ENCODE data around the gene OR10A7. TPM values are rescaled to one million over a fixed set of nuclear protein-coding genes. Genes with fewer than 3 reads are reported as not detected.

Gene OR10A7
- total and polyA plus RNA-seq, 12 donors: not detected

DNA sequence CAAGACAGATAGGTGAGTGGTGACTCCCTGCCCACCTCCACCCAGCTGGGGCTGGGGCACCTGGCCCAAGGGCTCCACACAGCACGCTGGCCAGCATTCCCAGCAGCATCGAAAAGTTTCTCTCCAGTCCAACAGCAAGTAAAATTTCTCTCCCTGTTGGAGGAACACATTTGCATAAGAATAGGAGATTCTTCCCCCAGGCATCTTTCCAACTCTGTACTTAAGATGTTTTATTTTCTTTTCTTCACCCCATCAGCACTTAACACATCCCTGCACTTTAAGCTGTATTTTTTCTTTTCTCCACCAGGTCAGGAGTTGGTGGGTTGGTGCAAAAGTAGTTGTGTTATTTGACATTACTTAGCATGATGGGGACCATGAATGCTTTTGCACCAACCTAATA, 47.4 kb upstream of the OR10A7 start:
- no peaks in the 10 kb centered on the region for H3K4me1 ChIP-seq (replicated peaks in 1 of 2)
- 75 to 96% (median 84%) methylated on average over 2 of the region's 2 CpGs for WGBS, 4 donors
- H3K27ac ChIP-seq: no peak overlapping the region
- DNase-seq: no peak
- H3K9me3 ChIP-seq (replicated peaks in 1 of 3): no peaks in the 10 kb centered on the region
- no peak overlapping the region for H3K4me3 ChIP-seq
- no peaks in the 10 kb centered on the region for H3K36me3 ChIP-seq (replicated peaks in 1 of 2)
- intact Hi-C loops (cut with DNase I): no loop called here
- H3K27me3 ChIP-seq: no peaks in the 10 kb centered on the region
- TF ChIP-seq, protein P1, sequence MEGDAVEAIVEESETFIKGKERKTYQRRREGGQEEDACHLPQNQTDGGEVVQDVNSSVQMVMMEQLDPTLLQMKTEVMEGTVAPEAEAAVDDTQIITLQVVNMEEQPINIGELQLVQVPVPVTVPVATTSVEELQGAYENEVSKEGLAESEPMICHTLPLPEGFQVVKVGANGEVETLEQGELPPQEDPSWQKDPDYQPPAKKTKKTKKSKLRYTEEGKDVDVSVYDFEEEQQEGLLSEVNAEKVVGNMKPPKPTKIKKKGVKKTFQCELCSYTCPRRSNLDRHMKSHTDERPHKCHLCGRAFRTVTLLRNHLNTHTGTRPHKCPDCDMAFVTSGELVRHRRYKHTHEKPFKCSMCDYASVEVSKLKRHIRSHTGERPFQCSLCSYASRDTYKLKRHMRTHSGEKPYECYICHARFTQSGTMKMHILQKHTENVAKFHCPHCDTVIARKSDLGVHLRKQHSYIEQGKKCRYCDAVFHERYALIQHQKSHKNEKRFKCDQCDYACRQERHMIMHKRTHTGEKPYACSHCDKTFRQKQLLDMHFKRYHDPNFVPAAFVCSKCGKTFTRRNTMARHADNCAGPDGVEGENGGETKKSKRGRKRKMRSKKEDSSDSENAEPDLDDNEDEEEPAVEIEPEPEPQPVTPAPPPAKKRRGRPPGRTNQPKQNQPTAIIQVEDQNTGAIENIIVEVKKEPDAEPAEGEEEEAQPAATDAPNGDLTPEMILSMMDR (IDR thresholded peaks at IDR 0.05): no peak
- TF ChIP-seq POLR2A (IDR thresholded peaks at IDR 0.05): no peak

DNA sequence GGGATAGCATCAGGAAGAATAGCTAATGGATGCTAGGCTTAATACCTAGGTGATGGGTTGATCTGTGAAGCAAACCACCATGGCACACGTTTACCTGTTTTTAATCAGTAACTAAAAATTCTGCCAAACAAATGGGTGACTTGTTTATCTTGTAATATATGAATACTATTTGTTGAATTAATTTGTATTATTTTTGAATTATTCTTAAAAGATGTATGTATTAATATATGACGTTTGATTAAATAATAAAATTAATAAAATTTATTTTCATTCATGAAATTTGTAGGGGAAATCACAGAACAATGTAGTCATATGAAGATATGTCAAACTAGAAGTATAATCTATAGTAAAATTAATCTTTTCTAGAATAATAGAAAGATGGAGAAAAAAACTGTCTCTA, 32.3 kb upstream of the OR10A7 start:
- no peak for DNase-seq
- H3K4me1 ChIP-seq (replicated peaks in 1 of 2): no peaks in the 10 kb centered on the region
- H3K9me3 ChIP-seq (replicated peaks in 1 of 3): no peaks in the 10 kb centered on the region
- no peaks in the 10 kb centered on the region for H3K36me3 ChIP-seq (replicated peaks in 1 of 2)
- intact Hi-C loops (cut with DNase I): no loop called here
- H3K27ac ChIP-seq: no peak overlapping the region
- no peaks in the 10 kb centered on the region for H3K27me3 ChIP-seq
- TF ChIP-seq, protein P1 (IDR thresholded peaks at IDR 0.05): no peak
- no peak for TF ChIP-seq POLR2A (IDR thresholded peaks at IDR 0.05)
- no peak overlapping the region for H3K4me3 ChIP-seq
- WGBS, 4 donors: 0 to 5% (median 3%) methylated on average over 2 of the region's 2 CpGs

DNA sequence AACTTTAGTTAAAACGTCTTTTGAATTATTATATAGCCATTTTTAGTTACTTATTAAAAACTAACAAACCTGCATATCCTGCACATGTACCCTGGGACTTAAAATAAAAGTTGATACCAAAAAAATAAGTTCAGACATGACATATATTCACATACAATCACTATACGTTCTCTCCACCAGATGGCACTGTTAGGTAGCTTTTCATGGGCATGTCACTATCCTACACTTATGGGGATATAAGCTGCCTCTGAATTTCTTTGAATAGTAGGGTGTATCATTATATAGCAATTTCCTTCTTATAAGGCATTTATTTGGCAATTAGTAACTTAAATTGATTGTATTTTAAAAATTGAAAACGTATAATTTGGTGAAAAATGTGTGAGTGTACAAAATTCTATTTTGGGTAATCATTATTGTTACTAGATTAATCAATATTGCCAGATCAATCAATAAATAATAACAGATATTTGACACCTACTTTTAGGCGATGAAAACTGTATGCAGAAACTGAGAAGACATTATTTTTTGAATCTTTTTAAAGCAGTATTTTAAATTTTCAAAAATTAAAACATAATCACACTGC, 31.8 kb upstream of the OR10A7 start:
- intact Hi-C loops (cut with DNase I): no loop called here

DNA sequence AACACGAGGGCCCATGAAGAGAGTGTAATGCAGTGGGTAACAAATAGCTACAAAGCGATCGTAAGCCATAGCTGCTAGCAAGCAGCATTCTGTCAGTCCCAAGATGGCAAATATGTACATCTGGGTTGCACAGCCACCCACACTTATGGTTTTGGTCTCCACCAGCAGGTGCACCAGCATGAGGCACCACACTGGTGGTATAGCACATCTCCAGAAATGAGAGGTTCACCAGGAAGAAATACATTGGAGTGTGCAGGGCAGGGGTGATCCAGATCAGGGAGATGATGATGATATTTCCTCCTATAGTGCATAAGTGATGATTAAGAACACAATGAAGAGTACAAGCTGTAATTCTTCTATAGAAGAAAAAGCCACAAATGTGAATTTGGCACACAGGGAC, 26.4 kb upstream of the OR10A7 start:
- 79 to 86% (median 83%) methylated on average over 3 of the region's 3 CpGs for WGBS, 4 donors
- Histone ChIP-seq H3K4me3 (no peak overlapping the region), H3K36me3 (replicated peaks in 1 of 2) (no peaks in the 10 kb centered on the region), H3K4me1 (replicated peaks in 1 of 2) (no peaks in the 10 kb centered on the region), H3K27ac (no peak overlapping the region), H3K27me3 (peaks cover 6% of the 10 kb centered on the region), H3K9me3 (replicated peaks in 1 of 3) (peaks cover 0 to 4% (median 0%) of the 10 kb centered on the region in 3 donors)
- no peak for TF ChIP-seq POLR2A (IDR thresholded peaks at IDR 0.05)
- TF ChIP-seq, protein P1 (IDR thresholded peaks at IDR 0.05): no peak
- no peak for DNase-seq
- intact Hi-C loops (cut with DNase I): loop anchor here (5.0 to 10.0 kb wide), 2 partner anchors 420 to 423 kb away; no protein-coding TSS in a partner anchor

More for the DNA sequence above, 31.8 kb upstream of the OR10A7 start:
- TF ChIP-seq, protein P1 (IDR thresholded peaks at IDR 0.05): peak; percentile 55 to 80 (median 68)
- TF ChIP-seq POLR2A (IDR thresholded peaks at IDR 0.05): no peak
- WGBS, 4 donors: 0 to 2% (median 1%) methylated on average over 4 of the region's 4 CpGs
- Histone ChIP-seq H3K4me3 (no peak overlapping the region), H3K27me3 (no peaks in the 10 kb centered on the region), H3K4me1 (replicated peaks in 1 of 2) (no peaks in the 10 kb centered on the region), H3K36me3 (replicated peaks in 1 of 2) (no peaks in the 10 kb centered on the region), H3K27ac (no peak overlapping the region), H3K9me3 (replicated peaks in 1 of 3) (no peaks in the 10 kb centered on the region)
- DNase-seq: peak in 5 of 7 donors; percentile 32 to 57 (median 45)

All from adrenal gland (tissue), 12 donors.